Neural progenitor cell (in vitro differentiated cells): ENCODE measurements around the gene KRTAP5-2. TPM values are rescaled to one million over a fixed set of nuclear protein-coding genes. Genes with fewer than 3 reads are reported as not detected.

ENCODE experiments used
- DNase-seq: peaks from one replicate; pipeline ENCODE4 v3.0.0-alpha.2; 2016; ENCODE audit warnings: low spot score
- H2AFZ ChIP-seq: fragments of 200-600 bp; sonication (generic); replicated peaks from 2 replicates; pipeline ENCODE4 v1.6.1; 2016; ENCODE audit warnings: antibody characterized with exemption
- H3F3A ChIP-seq: fragments of 200-600 bp; sonication (generic); 2 replicates; pipeline ENCODE4 v1.6.1; 2016; ENCODE audit warnings: antibody characterized with exemption, low read depth
- H3K27ac ChIP-seq: fragments of 200-600 bp; sonication (generic); 2 replicates; pipeline ENCODE4 v1.5.1; 2016; ENCODE audit warnings: mild to moderate bottlenecking
- H3K27me3 ChIP-seq: fragments of 200-600 bp; sonication (generic); 2 replicates; pipeline ENCODE4 v1.6.1; 2016; ENCODE audit warnings: mild to moderate bottlenecking, moderate library complexity
- H3K36me3 ChIP-seq: fragments of 200-600 bp; sonication (generic); 2 replicates; pipeline ENCODE4 v1.5.1; 2016
- H3K4me1 ChIP-seq: fragments of 200-600 bp; sonication (generic); 2 replicates; pipeline ENCODE4 v1.6.1; 2016; ENCODE audit warnings: mixed run types
- H3K4me2 ChIP-seq: fragments of 200-600 bp; sonication (generic); 2 replicates; pipeline ENCODE4 v1.6.1; 2016
- H3K4me3 ChIP-seq: fragments of 200-600 bp; sonication (generic); 2 replicates; pipeline ENCODE4 v1.5.1; 2016
- H3K79me2 ChIP-seq: fragments of 200-600 bp; sonication (generic); 2 replicates; pipeline ENCODE4 v1.6.1; 2016; ENCODE audit warnings: low read depth
- H3K9ac ChIP-seq: fragments of 200-600 bp; sonication (generic); 2 replicates; pipeline ENCODE4 v1.6.1; 2016
- H3K9me3 ChIP-seq: fragments of 200-600 bp; sonication (generic); 2 replicates; pipeline ENCODE4 v1.5.1; 2016; ENCODE audit warnings: low read depth
- H4K20me1 ChIP-seq: fragments of 200-600 bp; sonication (generic); 2 replicates; pipeline ENCODE4 v1.6.1; 2016; ENCODE audit warnings: low read depth
- H3K27ac Mint-ChIP-seq: 3 replicates; pipeline ENCODE4 v1.8.0; 2021; ENCODE audit warnings: mixed read lengths
- H3K27me3 Mint-ChIP-seq: 2 replicates; pipeline ENCODE4 v1.8.0; 2022; ENCODE audit warnings: low read depth, mild to moderate bottlenecking, inconsistent platforms, moderate library complexity, mixed read lengths; ENCODE audit not compliant: insufficient read depth
- H3K36me3 Mint-ChIP-seq: 3 replicates; pipeline ENCODE4 v1.8.0; 2021; ENCODE audit warnings: mixed read lengths
- H3K4me1 Mint-ChIP-seq: 3 replicates; pipeline ENCODE4 v1.8.0; 2021; ENCODE audit warnings: mixed read lengths
- H3K4me3 Mint-ChIP-seq: 3 replicates; pipeline ENCODE4 v1.8.0; 2021; ENCODE audit warnings: mild to moderate bottlenecking, moderate library complexity, mixed read lengths
- H3K9me3 Mint-ChIP-seq: 3 replicates; pipeline ENCODE4 v1.8.0; 2020; ENCODE audit warnings: mixed read lengths
- CTCF ChIP-seq: fragments of 200-600 bp; sonication (generic); IDR thresholded peaks from 2 replicates; pipeline ENCODE4 v1.5.1; 2017; ENCODE audit warnings: antibody characterized with exemption, mild to moderate bottlenecking
- EZH2 ChIP-seq: fragments of 200-600 bp; sonication (generic); IDR thresholded peaks from 2 replicates; pipeline ENCODE4 v1.6.1; 2017; ENCODE audit warnings: antibody characterized with exemption, mild to moderate bottlenecking, moderate library complexity
- EZH2phosphoT487 ChIP-seq: fragments of 200-600 bp; sonication (generic); IDR thresholded peaks from 2 replicates; pipeline ENCODE4 v1.6.1; 2017; ENCODE audit warnings: antibody characterized with exemption
- total RNA-seq: library from RNA; depleted of rRNA; stranded (reverse); fragments of >200 nt; gene quantifications from 2 replicates; pipeline ENCODE4 v1.2.3, GENCODE V29; 2015; ENCODE audit warnings: low replicate concordance

Gene KRTAP5-2
- total RNA-seq, 1 donor from 2014 or later = not detected

- no peak overlapping the region for H3K27ac Mint-ChIP-seq
- TF ChIP-seq CTCF (no peak), EZH2 (no peak), EZH2phosphoT487 (no peak)
- Histone ChIP-seq H3K27ac (no peak overlapping the region), H3K4me3 (no peak overlapping the region), H2AFZ (no peak overlapping the region), H3K36me3 (no peaks in the 10 kb centered on the region), H3K9ac (no peak overlapping the region), H3K9me3 (no peaks in the 10 kb centered on the region), H3K79me2 (no peaks in the 10 kb centered on the region), H3K27me3 (peaks cover 4% of the 10 kb centered on the region), H3F3A (no peaks in the 10 kb centered on the region), H3K4me1 (no peaks in the 10 kb centered on the region), H3K4me2 (no peak overlapping the region), H4K20me1 (no peaks in the 10 kb centered on the region)
- H3K4me3 Mint-ChIP-seq = no peak overlapping the region
- peaks cover 3% of the 10 kb centered on the region for H3K4me1 Mint-ChIP-seq
- no peak for DNase-seq
- H3K27me3 Mint-ChIP-seq = peaks cover 10% of the 10 kb centered on the region
- no peaks in the 10 kb centered on the region for H3K9me3 Mint-ChIP-seq
- H3K36me3 Mint-ChIP-seq = no peaks in the 10 kb centered on the region
These were observed 45.1 kb upstream of the KRTAP5-2 start for GRCh38 chr11:1643146-1643690.

- Histone ChIP-seq H3K4me2 (no peak overlapping the region), H3K36me3 (no peaks in the 10 kb centered on the region), H3K27ac (no peak overlapping the region), H4K20me1 (no peaks in the 10 kb centered on the region), H3K9ac (no peak overlapping the region), H3F3A (no peaks in the 10 kb centered on the region), H2AFZ (no peak overlapping the region), H3K4me3 (no peak overlapping the region), H3K9me3 (no peaks in the 10 kb centered on the region), H3K4me1 (no peaks in the 10 kb centered on the region), H3K79me2 (no peaks in the 10 kb centered on the region), H3K27me3 (peaks cover 4% of the 10 kb centered on the region)
- TF ChIP-seq CTCF (no peak), EZH2 (no peak), EZH2phosphoT487 (no peak)
- Mint-ChIP-seq H3K27me3 (peaks cover 10% of the 10 kb centered on the region), H3K9me3 (no peaks in the 10 kb centered on the region), H3K27ac (no peak overlapping the region), H3K4me3 (no peak overlapping the region), H3K4me1 (peaks cover 3% of the 10 kb centered on the region), H3K36me3 (no peaks in the 10 kb centered on the region)
- DNase-seq = no peak
These were observed 44.4 kb upstream of the KRTAP5-2 start for GRCh38 chr11:1642288-1643145.

- Histone ChIP-seq H3K36me3 (no peaks in the 10 kb centered on the region), H2AFZ (no peak overlapping the region), H3K4me2 (no peak overlapping the region), H3F3A (no peaks in the 10 kb centered on the region), H3K27me3 (peaks cover 4% of the 10 kb centered on the region), H4K20me1 (no peaks in the 10 kb centered on the region), H3K9me3 (no peaks in the 10 kb centered on the region), H3K4me1 (no peaks in the 10 kb centered on the region), H3K9ac (no peak overlapping the region), H3K79me2 (no peaks in the 10 kb centered on the region), H3K27ac (no peak overlapping the region), H3K4me3 (no peak overlapping the region)
- TF ChIP-seq EZH2 = no peak
- no peak for DNase-seq
- Mint-ChIP-seq H3K4me1 (peaks cover 3% of the 10 kb centered on the region), H3K27ac (no peak overlapping the region), H3K4me3 (no peak overlapping the region), H3K9me3 (no peaks in the 10 kb centered on the region), H3K36me3 (no peaks in the 10 kb centered on the region), H3K27me3 (peaks cover 10% of the 10 kb centered on the region)
These were observed 43.0 kb upstream of the KRTAP5-2 start for GRCh38 chr11:1641096-1641495.
